Left lobe of liver (tissue), 2 donors: ENCODE measurements around the gene NDUFC2. TPM values are rescaled to one million over a fixed set of nuclear protein-coding genes. Genes with fewer than 3 reads are reported as not detected.
"Not testable (repeated sequence)": the region's sequence is repeated elsewhere in the genome, so short reads cannot be mapped to it uniquely, and the experiment has no call there.

ENCODE experiments used
- ATAC-seq: fragments of 200-7000 bp; cut with Tn5 transposase; one replicate; pipeline ENCODE4 v1.9.1; 2020; ENCODE audit warnings: mild to moderate bottlenecking, moderate library complexity
- DNase-seq: peaks from one replicate; pipeline ENCODE4 v3.0.0-alpha.2; 2020; ENCODE audit warnings: low spot score
- total RNA-seq: library from RNA; stranded (reverse); gene quantifications from one replicate; pipeline ENCODE4 v1.2.1, GENCODE V29; 2021
- donor health status: DM: no; HTN: no; CAD: no; lungs with moderate emphysema.
- donor health status: DM: no; HTN: yes; CAD: no.

The NDUFC2 gene
- 210 TPM for total RNA-seq

DNA sequence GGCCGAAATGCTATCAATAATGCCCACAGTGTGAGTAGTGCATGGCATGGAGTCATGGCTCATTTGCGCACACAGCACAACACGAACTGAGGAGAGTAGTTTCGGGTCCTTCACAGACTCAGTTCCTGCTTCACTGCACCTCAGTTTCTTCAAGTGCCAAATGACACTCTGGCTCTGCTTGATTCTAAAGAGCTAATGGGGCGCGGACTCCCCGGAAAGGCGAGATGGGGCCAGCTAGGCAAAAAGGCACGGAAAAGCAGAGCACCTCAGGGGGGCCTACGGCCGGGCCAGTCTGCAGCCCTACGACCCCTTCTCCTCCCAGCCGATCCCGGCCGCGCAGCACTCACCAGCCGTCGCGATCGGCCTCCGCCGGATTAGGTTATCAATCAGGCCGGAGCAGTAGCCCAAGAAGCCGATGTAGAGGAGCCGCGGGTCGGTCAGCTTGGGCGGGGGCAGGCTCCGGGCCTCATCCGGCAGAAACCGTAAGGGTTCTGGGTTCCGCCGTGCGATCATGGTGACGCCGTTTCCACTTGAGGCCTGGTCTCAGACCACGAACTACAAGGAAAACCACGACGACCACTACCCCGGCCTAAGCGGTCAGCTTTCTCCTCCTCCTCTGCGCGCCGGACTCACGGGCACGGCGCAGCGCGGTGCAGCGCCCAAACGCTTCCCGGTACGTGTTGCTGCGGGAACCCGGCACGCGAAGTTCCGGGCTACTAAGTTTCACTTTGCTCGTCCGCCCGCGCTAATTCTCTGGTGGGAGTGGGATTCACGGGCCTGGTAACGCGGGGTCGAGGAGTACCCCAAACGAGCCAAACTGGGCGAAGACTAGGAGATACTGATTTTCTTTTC, at the start of gene NDUFC2:
TSS of gene NDUFC2 (minus strand) at position 631 of the 852 bp plus-strand sequence. CDS start at position 513, 118 bp downstream.
- ATAC-seq (peak; percentile 96), DNase-seq (peak; percentile 81)

DNA sequence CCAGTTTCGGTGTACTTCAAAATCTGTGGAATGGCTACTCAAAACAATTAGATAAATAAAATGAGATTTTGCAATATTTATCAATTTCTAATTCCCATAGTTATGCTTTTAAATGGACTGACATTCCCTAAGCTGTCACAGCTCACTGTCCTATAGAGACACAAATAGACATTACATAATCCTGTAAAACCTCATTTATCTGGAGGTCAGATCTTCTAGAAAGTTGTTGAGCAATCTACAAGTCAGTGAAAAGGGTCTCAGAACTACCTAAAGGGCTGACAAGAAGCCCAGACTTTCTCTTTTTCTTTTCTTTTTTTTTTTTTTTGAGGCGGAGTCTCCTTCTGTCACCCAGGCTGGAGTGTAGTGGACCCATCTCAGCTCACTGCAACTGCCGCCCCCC, 47.7 kb upstream of the NDUFC2 start:
- no peak for DNase-seq
- peak; percentile 45 for ATAC-seq

GRCh38 chr11:78112582-78113275, 33.1 kb upstream of the NDUFC2 start:
- ATAC-seq (no peak), DNase-seq (no peak)

GRCh38 chr11:78111298-78111697, 31.6 kb upstream of the NDUFC2 start:
- DNase-seq (no peak), ATAC-seq (peak; percentile 98)

- ATAC-seq (no peak), DNase-seq (no peak)
These were observed 31.2 kb upstream of the NDUFC2 start for GRCh38 chr11:78110830-78111229.

DNA sequence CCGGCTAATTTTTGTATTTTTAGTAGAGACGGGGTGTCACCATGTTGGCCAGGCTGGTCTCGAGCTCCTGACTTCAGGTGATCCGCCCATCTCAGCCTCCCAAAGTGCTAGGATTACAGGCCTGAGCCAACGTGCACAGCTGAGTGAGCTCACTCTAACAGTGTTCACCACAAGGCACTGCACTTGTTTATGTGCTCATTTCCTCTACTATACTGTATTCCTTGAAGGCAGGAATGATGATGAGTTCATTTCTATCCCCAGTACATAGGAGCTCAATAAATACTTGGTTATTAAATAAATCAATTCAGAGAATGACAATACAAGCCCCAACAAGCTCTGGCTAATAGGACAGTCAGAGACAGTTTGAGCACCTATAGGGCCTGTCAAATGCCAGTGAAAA, 30.7 kb upstream of the NDUFC2 start:
- no peak for ATAC-seq
- no peak for DNase-seq

DNA sequence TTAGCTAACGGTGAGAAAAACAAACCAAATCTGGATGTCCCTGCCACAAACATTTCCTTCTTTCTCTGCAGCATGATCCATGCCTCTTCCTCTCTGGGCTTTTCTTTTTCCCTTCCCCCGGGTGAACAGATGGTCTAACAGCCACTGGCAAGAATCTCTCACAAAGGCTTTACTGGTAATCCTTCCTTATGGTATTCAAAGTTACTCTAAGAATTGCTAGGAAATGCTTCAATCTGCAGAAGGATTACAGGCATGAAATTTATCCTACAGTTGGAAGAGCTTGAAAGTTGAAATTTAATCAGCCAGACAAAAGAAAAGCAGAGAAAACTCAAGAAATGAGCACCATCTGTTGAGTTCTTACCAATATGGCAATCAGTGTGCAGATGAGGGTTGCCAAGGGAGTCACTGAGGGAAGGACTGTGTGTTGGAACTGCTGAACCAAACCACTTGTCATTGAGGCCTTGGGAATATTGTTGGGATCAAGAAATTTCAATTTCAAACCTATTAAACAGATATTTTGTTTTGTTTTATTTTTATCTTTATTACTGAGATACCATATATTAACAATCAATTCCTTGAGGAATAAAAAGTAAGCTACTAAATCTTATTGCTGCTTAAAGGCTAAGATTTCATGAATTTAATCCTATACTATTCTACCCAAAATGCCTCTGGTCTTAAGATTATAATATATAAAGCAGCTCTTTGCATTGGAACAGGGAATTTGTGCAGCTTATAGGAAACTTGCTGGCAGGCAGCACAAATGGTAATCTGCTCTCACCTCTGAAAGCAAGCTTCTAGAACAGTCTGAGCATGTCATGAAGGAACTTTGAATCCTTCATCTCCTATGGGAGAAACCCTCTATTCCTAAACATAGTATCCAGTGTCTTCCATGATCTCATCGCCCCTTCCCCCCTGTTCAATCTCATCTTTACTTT, 29.7 kb upstream of the NDUFC2 start:
- ATAC-seq (no peak), DNase-seq (no peak)

GRCh38 chr11:78100676-78101472, 21.2 kb upstream of the NDUFC2 start:
- no peak for ATAC-seq
- no peak for DNase-seq

DNA sequence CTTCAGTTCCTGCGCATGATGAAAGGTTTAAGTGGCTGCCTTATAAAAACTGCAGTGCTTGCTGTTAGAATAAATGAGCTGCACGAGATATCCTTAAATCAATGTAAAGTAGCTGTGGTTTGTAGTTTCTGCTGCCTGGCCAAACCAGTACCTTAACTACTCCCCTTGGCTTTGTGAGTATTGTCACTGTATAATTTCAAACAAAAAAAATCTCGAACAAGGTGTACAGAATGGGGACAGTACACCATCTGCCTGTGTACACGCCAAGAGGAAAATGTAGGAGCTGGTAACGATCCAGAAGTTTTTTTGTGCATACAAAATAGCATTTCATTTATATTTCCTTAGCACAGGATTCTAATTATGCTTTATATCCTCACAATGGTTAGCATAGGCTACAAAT, 20.6 kb upstream of the NDUFC2 start:
- DNase-seq: no peak
- no peak for ATAC-seq

- ATAC-seq: no peak
- DNase-seq: no peak
These were observed 20.0 kb upstream of the NDUFC2 start for GRCh38 chr11:78099666-78100065.

- no peak for DNase-seq
- ATAC-seq: no peak
These were observed 18.2 kb upstream of the NDUFC2 start for GRCh38 chr11:78097666-78098385.

- DNase-seq (no peak), ATAC-seq (no peak)
These were observed 14.6 kb upstream of the NDUFC2 start for GRCh38 chr11:78094250-78094649.

DNA sequence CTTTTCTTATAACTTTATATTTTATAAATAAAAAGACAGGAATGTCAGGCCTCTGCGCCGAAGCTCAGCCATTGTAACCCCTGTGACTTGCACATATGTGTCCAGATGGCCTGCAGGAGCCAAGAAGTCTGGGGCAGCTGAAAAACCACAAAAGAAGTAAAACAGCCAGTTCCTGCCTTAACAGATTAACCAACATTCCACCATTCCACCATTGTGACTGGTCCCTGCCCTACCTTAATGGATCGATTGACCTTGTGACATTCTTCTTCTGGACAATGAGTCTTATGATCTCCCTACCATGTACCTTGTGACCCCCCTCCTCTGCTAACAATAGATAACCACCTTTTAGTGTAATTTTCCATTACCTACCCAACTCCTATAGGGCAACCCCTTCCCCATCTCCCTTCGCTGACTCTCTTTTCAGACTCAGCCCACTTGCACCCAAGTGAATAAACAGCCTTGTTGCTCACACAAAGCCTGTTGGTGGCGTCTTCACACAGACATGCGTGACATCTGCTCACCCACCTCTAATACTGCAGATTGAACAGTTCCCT, 6.9 kb upstream of the NDUFC2 start:
- not testable (repeated sequence) for DNase-seq, ATAC-seq

DNA sequence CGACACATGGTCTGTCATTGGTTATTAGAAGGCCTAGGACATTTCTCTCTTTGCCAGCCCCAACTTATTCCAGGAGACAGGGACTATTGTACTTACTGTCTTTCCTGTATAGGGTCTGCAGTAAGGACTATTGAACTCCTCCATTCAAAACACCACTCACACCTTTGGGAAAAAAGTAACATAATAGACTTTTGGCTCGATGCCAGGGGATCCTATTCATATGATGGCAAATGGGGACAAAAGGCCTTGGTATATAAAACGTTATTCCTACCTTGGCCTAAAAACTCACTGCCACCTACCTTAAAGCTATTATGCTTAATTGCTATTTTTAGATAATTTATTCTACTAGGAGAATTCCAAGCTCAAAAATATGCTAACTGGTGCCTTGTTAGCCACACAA, 6.3 kb upstream of the NDUFC2 start:
- no peak for ATAC-seq
- no peak for DNase-seq

DNA sequence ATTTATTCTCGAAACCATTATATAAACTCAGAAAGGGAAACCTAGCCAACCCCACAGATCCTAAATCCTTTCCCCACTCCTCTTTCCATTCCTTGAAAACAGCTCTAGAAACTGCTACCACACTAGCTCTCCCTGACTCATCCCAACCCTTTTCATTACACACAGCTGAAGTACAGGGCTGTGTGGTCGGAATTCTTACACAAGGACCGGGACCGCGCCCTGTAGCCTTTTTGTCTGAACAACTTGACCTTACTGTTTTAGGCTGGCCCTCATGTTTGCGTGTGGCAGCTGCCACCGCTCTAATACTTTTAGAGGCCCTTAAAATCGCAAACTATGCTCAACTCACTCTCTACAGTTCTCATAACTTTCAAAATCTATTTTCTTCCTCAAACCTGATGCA, 4.8 kb upstream of the NDUFC2 start:
- not testable (repeated sequence) for ATAC-seq, DNase-seq

GRCh38 chr11:78083021-78083420, 3.4 kb upstream of the NDUFC2 start:
- no peak for DNase-seq
- ATAC-seq: no peak

DNA sequence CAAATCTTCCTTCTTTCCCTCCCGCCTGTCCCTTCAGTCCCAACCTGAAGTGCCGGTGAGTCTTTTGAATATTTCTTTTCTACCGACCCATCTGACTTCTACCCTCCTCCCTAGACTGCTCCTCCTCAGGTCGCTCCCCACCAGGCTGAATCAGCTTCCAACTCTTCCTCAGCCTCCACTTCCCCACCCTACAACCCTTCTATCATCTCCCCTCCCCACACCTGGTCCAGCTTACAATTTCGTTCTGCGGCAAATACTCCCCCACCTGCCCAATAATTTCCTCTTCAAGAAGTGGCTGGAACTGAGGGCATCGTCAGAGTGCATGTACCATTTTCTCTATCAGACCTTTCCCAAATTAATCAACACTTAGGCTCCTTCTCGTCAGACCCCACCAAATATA, 2.5 kb upstream of the NDUFC2 start:
- DNase-seq (no peak), ATAC-seq (no peak)

DNA sequence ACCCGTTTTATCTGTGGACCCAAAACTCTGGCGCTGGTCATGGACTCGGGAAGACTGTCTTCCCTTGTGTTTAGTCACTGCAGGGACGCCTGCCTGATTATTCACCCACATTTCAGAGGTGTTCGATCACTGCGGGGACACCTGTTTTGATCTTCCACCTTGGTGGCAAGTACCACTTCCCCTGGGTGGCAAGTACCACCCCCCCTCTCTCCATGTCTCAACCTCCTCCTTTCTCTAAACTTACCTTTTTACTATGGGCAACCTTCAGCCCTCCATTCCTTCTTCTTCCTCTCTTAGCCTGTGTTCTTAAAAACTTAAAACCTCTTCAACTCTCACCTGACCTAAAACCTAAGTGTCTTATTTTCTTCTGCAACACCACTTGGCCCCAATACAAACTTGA, 1.9 kb upstream of the NDUFC2 start:
- ATAC-seq: no peak

DNA sequence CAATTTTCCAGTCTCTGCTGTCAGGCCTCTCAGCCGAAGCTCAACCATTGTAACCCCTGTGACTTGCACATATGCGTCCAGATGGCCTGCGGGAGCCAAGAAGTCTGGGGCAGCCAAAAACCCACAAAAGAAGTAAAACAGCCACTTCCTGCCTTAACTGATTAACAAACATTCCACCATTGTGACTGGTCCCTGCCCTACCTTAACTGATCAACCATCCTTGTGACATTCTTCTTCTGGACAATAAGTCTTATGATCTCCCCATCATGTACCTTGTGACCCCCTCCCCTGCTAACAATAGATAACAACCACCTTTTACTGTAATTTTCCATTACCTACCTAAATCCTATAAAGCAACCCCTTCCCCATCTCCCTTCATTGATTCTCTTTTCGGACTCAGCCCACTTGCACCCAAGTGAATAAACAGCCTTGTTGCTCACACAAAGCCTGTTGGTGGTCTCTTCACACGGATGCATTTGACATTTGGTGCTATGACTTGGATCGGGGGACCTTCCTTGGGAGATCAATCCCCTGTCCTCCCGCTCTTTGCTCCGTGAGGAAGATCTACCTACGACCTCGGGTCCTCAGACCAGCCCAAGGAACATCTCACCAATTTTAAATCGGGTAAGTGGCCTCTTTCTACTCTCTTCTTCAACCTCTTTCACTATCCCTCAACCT, 1.3 kb upstream of the NDUFC2 start:
- ATAC-seq: no peak
- DNase-seq: no peak

More for the DNA sequence above, 1.9 kb upstream of the NDUFC2 start:
- DNase-seq: no peak
